SJCRH30 (cell line): ENCODE data around the gene CASP12. TPM values are rescaled to one million over a fixed set of nuclear protein-coding genes. Genes with fewer than 3 reads are reported as not detected.

Experiments used
- total RNA-seq: library from RNA; depleted of rRNA; stranded (reverse); fragments of >200 nt; shearing (Covaris generic); gene quantifications from 2 replicates; pipeline ENCODE4 v1.2.3, GENCODE V29; 2014; rRNA removed

The CASP12 gene
- total RNA-seq, 1 experiment from 2014 or later, result not detected

Other genes with a start within 250 kb of the CASP12 start
- 0.48 and 1.0 TPM in 2 replicates for gene CASP4, start 70.1 kb upstream of the CASP12 start, total RNA-seq
- gene CASP5, start 124.7 kb upstream of the CASP12 start, total RNA-seq, result not detected in 2 replicates
- gene CASP1, start 136.7 kb upstream of the CASP12 start, total RNA-seq, result 0.40 and 0.86 TPM in 2 replicates
- gene CARD16, start 146.9 kb upstream of the CASP12 start, total RNA-seq, result 0.25 and 0.53 TPM in 2 replicates
- not detected in 2 replicates for gene CARD18, start 241.3 kb upstream of the CASP12 start, total RNA-seq